ENCODE data around the gene GBF1. TPM values are rescaled to one million over a fixed set of nuclear protein-coding genes. Genes with fewer than 3 reads are reported as not detected.
A peak's percentile ranks its signal among the peaks of the same experiment; 100 is the strongest.

Gene GBF1
- total RNA-seq, 4 donors from 2014 or later = 32.0 to 54.7 (median 39.4) TPM

DNA sequence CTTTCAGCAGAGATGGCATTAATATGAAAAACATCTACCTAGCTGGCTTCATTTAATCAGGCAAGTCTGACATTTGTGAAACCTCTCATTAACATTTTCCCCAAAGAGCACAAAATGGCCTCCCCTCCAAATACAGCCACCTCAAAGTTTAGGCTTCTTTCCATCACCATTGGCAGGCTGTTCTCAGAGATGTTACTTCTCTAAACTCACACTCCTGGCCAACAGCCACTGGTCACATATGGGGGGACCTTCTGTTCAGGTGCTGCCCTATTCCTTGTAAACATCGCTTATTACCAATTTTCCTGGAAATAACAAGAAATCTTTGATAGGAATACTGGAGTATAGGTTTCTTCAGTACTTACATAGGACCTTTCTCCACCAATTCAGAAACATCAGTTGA lies 69.5 kb downstream of the GBF1 start:
- Histone ChIP-seq H3K4me3 (no peak overlapping the region), H3K27ac (peak overlapping the region in 1 of 4 donors; percentile 69), H3K4me1 (peaks cover 0 to 57% (median 27%) of the 10 kb centered on the region in 3 donors), H3K9me3 (no peaks in the 10 kb centered on the region), H3K27me3 (no peaks in the 10 kb centered on the region), H3K36me3 (no peaks in the 10 kb centered on the region)
- TF ChIP-seq POLR2A (IDR thresholded peaks at IDR 0.05) (no peak), EP300 (IDR thresholded peaks at IDR 0.05) (no peak), POLR2AphosphoS5 (IDR thresholded peaks at IDR 0.05) (no peak)
- TF ChIP-seq, protein P1, sequence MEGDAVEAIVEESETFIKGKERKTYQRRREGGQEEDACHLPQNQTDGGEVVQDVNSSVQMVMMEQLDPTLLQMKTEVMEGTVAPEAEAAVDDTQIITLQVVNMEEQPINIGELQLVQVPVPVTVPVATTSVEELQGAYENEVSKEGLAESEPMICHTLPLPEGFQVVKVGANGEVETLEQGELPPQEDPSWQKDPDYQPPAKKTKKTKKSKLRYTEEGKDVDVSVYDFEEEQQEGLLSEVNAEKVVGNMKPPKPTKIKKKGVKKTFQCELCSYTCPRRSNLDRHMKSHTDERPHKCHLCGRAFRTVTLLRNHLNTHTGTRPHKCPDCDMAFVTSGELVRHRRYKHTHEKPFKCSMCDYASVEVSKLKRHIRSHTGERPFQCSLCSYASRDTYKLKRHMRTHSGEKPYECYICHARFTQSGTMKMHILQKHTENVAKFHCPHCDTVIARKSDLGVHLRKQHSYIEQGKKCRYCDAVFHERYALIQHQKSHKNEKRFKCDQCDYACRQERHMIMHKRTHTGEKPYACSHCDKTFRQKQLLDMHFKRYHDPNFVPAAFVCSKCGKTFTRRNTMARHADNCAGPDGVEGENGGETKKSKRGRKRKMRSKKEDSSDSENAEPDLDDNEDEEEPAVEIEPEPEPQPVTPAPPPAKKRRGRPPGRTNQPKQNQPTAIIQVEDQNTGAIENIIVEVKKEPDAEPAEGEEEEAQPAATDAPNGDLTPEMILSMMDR (IDR thresholded peaks at IDR 0.05) = no peak
- WGBS, 2 donors (ENCODE audit: low coverage in 1 of 2) = 100% methylated on average over 1 of the region's 1 CpG; no CpG with 5 or more reads in 1 of the 2 donors
- no peak for ATAC-seq

DNA sequence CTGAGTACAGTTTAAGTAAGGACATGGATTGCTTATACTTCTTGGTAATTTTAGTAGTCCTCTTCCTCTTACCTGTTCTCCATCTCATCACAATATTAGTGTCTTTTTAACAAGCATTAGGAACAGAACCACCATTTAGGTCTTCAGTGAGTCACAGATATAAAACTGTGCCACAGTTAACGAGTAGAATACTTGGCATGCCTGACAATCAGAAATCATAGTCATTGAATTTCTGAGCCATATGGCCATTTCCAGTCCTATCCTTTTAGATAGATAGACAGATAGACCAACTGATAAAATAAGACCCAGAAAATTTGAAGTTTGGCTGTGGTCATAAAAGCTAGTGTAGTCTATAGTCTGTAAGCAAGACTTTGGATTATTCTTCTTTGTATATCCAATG lies 71.1 kb downstream of the GBF1 start:
- H3K27ac ChIP-seq = no peak overlapping the region
- H3K4me1 ChIP-seq = peaks cover 0 to 42% (median 12%) of the 10 kb centered on the region in 3 donors
- H3K9me3 ChIP-seq = no peaks in the 10 kb centered on the region
- no peak for TF ChIP-seq POLR2AphosphoS5 (IDR thresholded peaks at IDR 0.05)
- no peak for TF ChIP-seq POLR2A (IDR thresholded peaks at IDR 0.05)
- TF ChIP-seq, protein P1 (IDR thresholded peaks at IDR 0.05) = no peak
- TF ChIP-seq EP300 (IDR thresholded peaks at IDR 0.05) = no peak
- no peaks in the 10 kb centered on the region for H3K27me3 ChIP-seq
- 73% methylated on average over 1 of the region's 1 CpG; no CpG with 5 or more reads in 1 of the 2 donors for WGBS, 2 donors (ENCODE audit: low coverage in 1 of 2)
- H3K4me3 ChIP-seq = no peak overlapping the region
- no peak for ATAC-seq
- H3K36me3 ChIP-seq = no peaks in the 10 kb centered on the region

DNA sequence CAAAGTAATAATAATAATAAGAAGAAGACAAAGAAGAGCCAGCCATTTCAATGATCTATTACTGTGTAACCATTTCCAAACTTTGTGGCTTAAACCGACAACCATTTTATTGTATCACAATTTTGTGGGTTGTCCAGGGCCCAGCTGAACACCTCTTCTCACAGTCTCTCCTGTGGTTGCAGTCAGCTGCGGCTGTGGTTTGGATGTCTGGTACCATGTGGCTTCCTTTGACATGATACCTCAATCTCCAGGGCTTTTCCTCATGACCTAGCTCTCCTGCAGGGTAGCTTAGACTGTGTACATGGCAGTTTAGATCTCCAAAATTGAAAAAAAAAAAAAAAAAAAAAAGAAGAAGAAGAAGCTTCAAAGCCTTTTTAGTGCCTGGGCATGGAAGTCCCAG lies 77.6 kb downstream of the GBF1 start:
- H3K4me3 ChIP-seq = no peak overlapping the region
- H3K27me3 ChIP-seq = no peaks in the 10 kb centered on the region
- ATAC-seq = no peak
- 56% methylated on average over 1 of the region's 2 CpGs; no CpG with 5 or more reads in 1 of the 2 donors for WGBS, 2 donors (ENCODE audit: low coverage in 1 of 2)
- TF ChIP-seq POLR2A (IDR thresholded peaks at IDR 0.05) (no peak), EP300 (IDR thresholded peaks at IDR 0.05) (no peak), POLR2AphosphoS5 (IDR thresholded peaks at IDR 0.05) (no peak)
- TF ChIP-seq, protein P1 (IDR thresholded peaks at IDR 0.05) = no peak
- H3K4me1 ChIP-seq = peaks cover 0 to 24% (median 6%) of the 10 kb centered on the region in 3 donors
- H3K36me3 ChIP-seq = peaks cover 0 to 5% of the 10 kb centered on the region in 2 donors
- H3K27ac ChIP-seq = no peak overlapping the region
- no peaks in the 10 kb centered on the region for H3K9me3 ChIP-seq

DNA sequence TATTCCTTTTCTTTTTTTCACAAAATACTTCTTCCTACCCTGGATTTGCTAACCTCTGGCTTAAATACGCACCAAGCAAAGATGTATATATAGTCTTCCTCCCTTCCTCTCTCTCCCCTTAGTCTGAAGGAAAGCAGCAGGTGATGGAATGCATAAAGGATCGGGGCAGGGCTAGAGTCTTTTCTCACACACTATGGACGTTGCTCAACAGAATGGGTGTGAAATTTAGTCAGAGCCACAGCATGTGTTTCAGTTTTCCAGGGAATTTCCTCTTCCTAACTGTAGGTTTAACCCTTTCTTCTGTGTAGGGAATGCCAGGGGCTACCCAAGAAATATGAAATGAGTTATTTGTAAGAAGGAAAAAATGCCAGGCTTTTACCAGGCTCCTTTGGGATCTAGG lies 78.7 kb downstream of the GBF1 start:
- no peak overlapping the region for H3K27ac ChIP-seq
- H3K9me3 ChIP-seq = no peaks in the 10 kb centered on the region
- H3K4me3 ChIP-seq = no peak overlapping the region
- peaks cover 0 to 5% of the 10 kb centered on the region in 2 donors for H3K36me3 ChIP-seq
- peaks cover 0 to 36% (median 6%) of the 10 kb centered on the region in 3 donors for H3K4me1 ChIP-seq
- TF ChIP-seq, protein P1 (IDR thresholded peaks at IDR 0.05) = no peak
- no peak for TF ChIP-seq POLR2A (IDR thresholded peaks at IDR 0.05)
- TF ChIP-seq EP300 (IDR thresholded peaks at IDR 0.05) = no peak
- no peak for TF ChIP-seq POLR2AphosphoS5 (IDR thresholded peaks at IDR 0.05)
- 36 to 72% methylated on average over 2 to 3 of the region's 3 CpGs for WGBS, 2 donors (ENCODE audit: low coverage in 1 of 2)
- ATAC-seq = no peak
- H3K27me3 ChIP-seq = no peaks in the 10 kb centered on the region

DNA sequence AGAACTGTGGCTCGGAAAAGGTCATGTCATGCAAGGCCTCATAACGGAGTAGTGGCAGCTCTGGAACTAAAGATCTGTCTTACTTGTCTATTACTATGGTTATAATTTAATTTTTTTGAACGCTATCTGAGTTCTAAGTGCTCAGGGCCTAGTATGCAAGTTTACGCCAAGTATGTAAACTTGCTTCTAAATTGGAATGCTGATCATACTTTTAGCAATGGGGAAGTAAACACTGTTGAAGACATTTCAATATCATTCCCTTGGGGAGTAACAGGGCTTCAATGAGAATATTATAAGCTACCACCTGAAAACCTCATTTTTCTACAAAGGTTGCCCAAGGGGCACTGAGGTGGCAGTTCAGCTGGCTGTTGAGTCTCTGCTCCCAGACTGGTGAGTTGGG lies 80.7 kb downstream of the GBF1 start:
- Histone ChIP-seq H3K36me3 (peaks cover 0 to 5% of the 10 kb centered on the region in 2 donors), H3K27ac (no peak overlapping the region), H3K4me3 (no peak overlapping the region), H3K9me3 (no peaks in the 10 kb centered on the region), H3K27me3 (no peaks in the 10 kb centered on the region), H3K4me1 (peaks cover 0 to 38% (median 6%) of the 10 kb centered on the region in 3 donors)
- no peak for TF ChIP-seq POLR2AphosphoS5 (IDR thresholded peaks at IDR 0.05)
- TF ChIP-seq, protein P1 (IDR thresholded peaks at IDR 0.05) = no peak
- TF ChIP-seq POLR2A (IDR thresholded peaks at IDR 0.05) = no peak
- no peak for TF ChIP-seq EP300 (IDR thresholded peaks at IDR 0.05)
- WGBS, 2 donors (ENCODE audit: low coverage in 1 of 2) = 64 to 66% methylated on average over 4 of the region's 4 CpGs
- no peak for ATAC-seq

Data from gastroesophageal sphincter (tissue), 4 donors.